GM23248 (cell line): ENCODE data around the gene RMP24.

Experiments
- DNase-seq: peaks from one replicate; pipeline ENCODE4 v3.0.0-alpha.2; 2015
- H2AFZ ChIP-seq: fragments of 200-600 bp; sonication (generic); 2 replicates; pipeline ENCODE4 v1.6.1; 2016; ENCODE audit warnings: antibody characterized with exemption
- H3F3A ChIP-seq: fragments of 200-600 bp; sonication (generic); 2 replicates; pipeline ENCODE4 v1.6.1; 2016; ENCODE audit warnings: mild to moderate bottlenecking, antibody characterized with exemption, mixed run types; ENCODE audit not compliant: insufficient read depth
- H3K27ac ChIP-seq: fragments of 200-600 bp; sonication (generic); 2 replicates; pipeline ENCODE4 v1.5.1; 2016; ENCODE audit warnings: mild to moderate bottlenecking
- H3K27me3 ChIP-seq: fragments of 200-600 bp; sonication (generic); replicated peaks from 2 replicates; pipeline ENCODE4 v1.6.1; 2016; ENCODE audit warnings: mild to moderate bottlenecking; ENCODE audit not compliant: insufficient read depth
- H3K36me3 ChIP-seq: fragments of 200-600 bp; sonication (generic); 2 replicates; pipeline ENCODE4 v1.6.1; 2016; ENCODE audit warnings: low read depth, mild to moderate bottlenecking
- H3K4me1 ChIP-seq: fragments of 200-600 bp; sonication (generic); 2 replicates; pipeline ENCODE4 v1.6.1; 2016; ENCODE audit warnings: mild to moderate bottlenecking; ENCODE audit not compliant: insufficient read depth
- H3K4me2 ChIP-seq: fragments of 200-600 bp; sonication (generic); one replicate; pipeline ENCODE4 v1.6.1; 2016; ENCODE audit warnings: mild to moderate bottlenecking; ENCODE audit not compliant: unreplicated experiment
- H3K4me3 ChIP-seq: fragments of 200-600 bp; sonication (generic); 2 replicates; pipeline ENCODE4 v1.5.1; 2016; ENCODE audit warnings: mild to moderate bottlenecking
- H3K79me2 ChIP-seq: fragments of 200-600 bp; sonication (generic); 2 replicates; pipeline ENCODE4 v1.6.1; 2016; ENCODE audit warnings: mild to moderate bottlenecking; ENCODE audit not compliant: insufficient read depth
- H3K9ac ChIP-seq: fragments of 200-600 bp; sonication (generic); 2 replicates; pipeline ENCODE4 v1.6.1; 2016; ENCODE audit warnings: mild to moderate bottlenecking
- H3K9me2 ChIP-seq: fragments of 200-600 bp; sonication (generic); 2 replicates; pipeline ENCODE4 v1.6.1; 2016; ENCODE audit warnings: mixed run types, mild to moderate bottlenecking, moderate library complexity; ENCODE audit not compliant: insufficient read depth
- H3K9me3 ChIP-seq: fragments of 200-600 bp; sonication (generic); one replicate; pipeline ENCODE4 v1.6.1; 2017; ENCODE audit warnings: low read depth
- H4K20me1 ChIP-seq: fragments of 200-600 bp; sonication (generic); 2 replicates; pipeline ENCODE4 v1.6.0; 2016; ENCODE audit not compliant: insufficient read depth
- EZH2 ChIP-seq: fragments of 200-600 bp; sonication (generic); IDR thresholded peaks from 2 replicates; pipeline ENCODE4 v1.6.1; 2018; ENCODE audit warnings: antibody characterized with exemption, mild to moderate bottlenecking; ENCODE audit not compliant: insufficient read depth, poor library complexity, severe bottlenecking
- EZH2phosphoT487 ChIP-seq: fragments of 200-600 bp; sonication (generic); IDR thresholded peaks from 2 replicates; pipeline ENCODE4 v1.6.1; 2018; ENCODE audit warnings: antibody characterized with exemption, moderate library complexity, mild to moderate bottlenecking, low read depth; ENCODE audit not compliant: insufficient read depth
- WGBS, 2 experiments: methylation state at CpG; one replicate each; pipeline ENCODE4 v1.1.6; 2015 to 2017; ENCODE audit warnings: low lambda C conversion rate in 2 of 2, low coverage in 1 of 2; ENCODE audit errors: missing lambda C conversion rate in 2 of 2; 5-methylcytosine and 5-hydroxymethylcytosine counted together
- in situ Hi-C: fragments of 300-500 bp; cut with MboI; formaldehyde crosslinking; loops from 2 replicates; pipeline ENCODE4 v1.15.0; 2020

Gene RMP24

GRCh38 chr18:35972197-35973000 is at the start of gene RMP24:
RMP24 (plus strand) TSS chr18:35972679.
- H3K4me3 ChIP-seq, result peak within 1 kb of the TSS; percentile 99
- H3K36me3 ChIP-seq, result peaks cover 21% of the 10 kb centered on the region
- in situ Hi-C loops, result loop anchor here (25.0 kb wide), 1 partner anchor 735 kb away; the partner anchor contains the start of gene ZNF397
- no peaks in the 10 kb centered on the region for H4K20me1 ChIP-seq
- peaks cover 33% of the 10 kb centered on the region for H3K79me2 ChIP-seq
- H2AFZ ChIP-seq, result peak within 1 kb of the TSS; percentile 97
- 1 to 2% methylated on average over 58 to 73 of the region's 73 CpGs for WGBS, 2 experiments
- no peaks in the 10 kb centered on the region for H3K9me2 ChIP-seq
- TF ChIP-seq EZH2phosphoT487 (no peak), EZH2 (no peak)
- H3K4me1 ChIP-seq, result peaks cover 17% of the 10 kb centered on the region
- peak; percentile 97 for DNase-seq
- no peaks in the 10 kb centered on the region for H3K9me3 ChIP-seq
- peak within 1 kb of the TSS; percentile 100 for H3K4me2 ChIP-seq
- H3K27ac ChIP-seq, result peak within 1 kb of the TSS; percentile 66
- H3K9ac ChIP-seq, result peak within 1 kb of the TSS; percentile 93
- H3K27me3 ChIP-seq, result no peaks in the 10 kb centered on the region
- peaks cover 8% of the 10 kb centered on the region; the same call in 1 of the 2 replicates for H3F3A ChIP-seq

DNA sequence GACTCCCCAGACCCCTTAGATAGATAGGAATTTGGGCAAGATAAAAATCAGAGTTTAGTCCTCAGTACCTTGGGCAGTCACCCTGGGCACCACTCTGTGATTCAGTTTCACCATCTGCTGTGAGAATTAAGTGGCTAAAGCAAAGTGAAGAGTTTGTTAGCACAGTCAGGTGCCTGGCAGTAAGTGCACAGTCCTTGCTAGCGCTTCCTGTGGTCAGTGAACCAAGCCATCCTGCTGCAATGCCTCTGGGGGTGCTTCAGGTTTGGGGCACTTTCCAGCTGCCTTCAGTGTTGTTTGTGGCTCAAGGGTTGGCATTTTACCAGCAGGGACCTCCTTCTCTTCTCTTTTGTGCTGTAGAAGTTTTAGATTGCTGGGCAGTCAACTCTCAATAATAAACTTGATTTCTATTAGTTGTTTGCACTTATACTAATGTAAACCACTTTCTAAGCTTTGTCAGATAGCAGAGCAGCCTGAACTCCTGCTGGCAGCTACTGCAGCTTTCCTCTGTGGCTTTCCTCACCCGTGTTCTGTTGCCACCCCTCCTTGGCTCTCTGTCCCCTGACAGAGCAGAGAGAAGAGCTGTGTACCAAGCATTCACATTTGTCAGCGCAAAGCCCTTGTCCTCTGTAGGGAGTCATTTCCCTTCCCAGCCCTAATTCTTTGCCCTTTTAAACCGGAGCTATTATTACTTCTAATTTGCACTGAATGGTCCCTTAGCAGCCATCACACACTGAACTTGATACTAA is 48.4 kb upstream of the RMP24 start:
- TF ChIP-seq EZH2 (no peak), EZH2phosphoT487 (no peak)
- Histone ChIP-seq H3F3A (no peaks in the 10 kb centered on the region), H4K20me1 (no peaks in the 10 kb centered on the region), H3K79me2 (no peaks in the 10 kb centered on the region), H3K4me3 (no peak overlapping the region), H3K36me3 (no peaks in the 10 kb centered on the region), H3K4me2 (no peak overlapping the region), H3K9me2 (no peaks in the 10 kb centered on the region), H3K9me3 (no peaks in the 10 kb centered on the region), H3K27ac (no peak overlapping the region), H3K27me3 (peaks cover 26% of the 10 kb centered on the region), H3K9ac (no peak overlapping the region), H2AFZ (no peak overlapping the region), H3K4me1 (no peaks in the 10 kb centered on the region)
- in situ Hi-C loops, result no loop called here
- 17 to 28% methylated on average over 4 of the region's 4 CpGs for WGBS, 2 experiments
- DNase-seq, result no peak

DNA sequence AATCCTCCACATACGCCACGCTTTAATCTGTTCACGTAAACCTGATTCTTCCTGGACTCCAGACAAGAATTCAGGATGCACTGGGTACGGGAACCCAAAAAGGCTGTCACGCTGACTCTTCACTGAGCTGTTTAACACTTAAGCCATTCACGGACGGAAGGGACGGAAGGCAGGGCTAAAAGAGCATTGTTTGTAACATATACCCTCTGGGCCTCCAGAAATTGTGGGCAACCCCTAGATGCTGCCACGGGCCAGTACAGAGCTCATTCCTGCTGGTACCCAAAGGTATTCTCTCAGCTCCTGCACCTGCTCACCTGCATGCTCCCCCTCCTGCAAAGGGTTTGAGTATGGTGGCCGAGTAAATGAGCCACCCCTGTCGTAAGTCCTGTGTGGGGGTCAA is 45.6 kb upstream of the RMP24 start:
- no peak for DNase-seq
- Histone ChIP-seq H3K27ac (no peak overlapping the region), H3K4me1 (no peaks in the 10 kb centered on the region), H2AFZ (no peak overlapping the region), H3F3A (no peaks in the 10 kb centered on the region), H3K27me3 (peaks cover 26% of the 10 kb centered on the region), H3K36me3 (no peaks in the 10 kb centered on the region), H3K4me2 (no peak overlapping the region), H3K9me2 (no peaks in the 10 kb centered on the region), H4K20me1 (no peaks in the 10 kb centered on the region), H3K79me2 (no peaks in the 10 kb centered on the region), H3K9me3 (no peaks in the 10 kb centered on the region), H3K4me3 (no peak overlapping the region), H3K9ac (no peak overlapping the region)
- WGBS, 2 experiments, result 43 to 49% methylated on average over 11 of the region's 11 CpGs
- in situ Hi-C loops, result no loop called here
- TF ChIP-seq EZH2 (no peak), EZH2phosphoT487 (no peak)

DNA sequence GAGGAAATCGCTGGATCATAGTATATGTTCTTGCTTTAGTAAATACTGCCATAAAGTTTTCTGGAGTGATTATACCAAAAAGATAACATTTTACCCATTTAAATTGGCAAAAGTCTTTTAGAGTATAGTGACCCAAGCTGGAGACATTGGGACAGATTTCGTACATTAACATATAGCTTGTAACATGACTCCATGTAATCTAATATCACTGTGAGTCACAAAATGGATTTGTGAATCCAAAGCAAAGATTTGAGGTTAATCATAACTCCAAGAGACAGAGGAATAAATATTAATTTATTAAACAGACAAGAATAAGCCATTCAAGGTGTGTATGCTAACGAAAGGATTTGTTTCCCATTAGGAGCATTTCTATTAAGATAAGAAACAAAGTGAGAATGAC is 45.0 kb upstream of the RMP24 start:
- Histone ChIP-seq H3K4me2 (no peak overlapping the region), H3K9ac (no peak overlapping the region), H2AFZ (no peak overlapping the region), H3K79me2 (no peaks in the 10 kb centered on the region), H3K9me2 (no peaks in the 10 kb centered on the region), H3K4me1 (no peaks in the 10 kb centered on the region), H3K27ac (no peak overlapping the region), H4K20me1 (no peaks in the 10 kb centered on the region), H3K27me3 (peaks cover 26% of the 10 kb centered on the region), H3K9me3 (no peaks in the 10 kb centered on the region), H3K4me3 (no peak overlapping the region), H3F3A (no peaks in the 10 kb centered on the region), H3K36me3 (no peaks in the 10 kb centered on the region)
- WGBS, 2 experiments, result 34% methylated on average over 3 of the region's 3 CpGs
- in situ Hi-C loops, result no loop called here
- no peak for TF ChIP-seq EZH2
- no peak for TF ChIP-seq EZH2phosphoT487
- DNase-seq, result no peak
